ENCODE data around the gene SLC5A12. TPM values are rescaled to one million over a fixed set of nuclear protein-coding genes. Genes with fewer than 3 reads are reported as not detected.

SLC5A12 gene
- total and polyA plus RNA-seq, 2 of the 4 experiments (the other 2 are of a cell fraction): not detected

- WGBS, 2 experiments (ENCODE audit: extremely low coverage in 2 of 2, insufficient read length in 1 of 2): no CpG with 5 or more reads among the region's 3 CpGs
- no peaks in the 10 kb centered on the region for H3K9me1 ChIP-seq (ENCODE audit: insufficient read depth, low read length)
- no peak overlapping the region for H2BK20ac ChIP-seq (ENCODE audit: low read depth, low read length)
- H2AK9ac ChIP-seq (replicated peaks; ENCODE audit: low read depth, low read length, poor library complexity): no peak overlapping the region
- no peak overlapping the region for H2AK5ac ChIP-seq (ENCODE audit: low read depth, low read length)
- H2BK120ac ChIP-seq (ENCODE audit: low read depth, low read length): no peak overlapping the region
- H2AFZ ChIP-seq (replicated peaks; ENCODE audit: low read length, poor library complexity): no peak overlapping the region
- H4K5ac ChIP-seq (ENCODE audit: low read depth, low read length): no peak overlapping the region
- DNase-seq (no peak), ATAC-seq (ENCODE audit: low read depth) (no peak)
- BruUV-seq (replicated peaks): no TSS peak
- no peaks in the 10 kb centered on the region for H3K9me3 ChIP-seq (ENCODE audit: control insufficient read depth, insufficient read depth, low read length)
- dilution Hi-C loops (cut with HindIII; ENCODE audit: low sequenced_read_pairs, unreplicated experiment) (no loop called here), in situ Hi-C loops (cut with MboI; ENCODE audit: low sequenced_read_pairs) (no loop called here), intact Hi-C loops (cut with micrococcal nuclease) (no loop called here)
- H4K91ac ChIP-seq (ENCODE audit: insufficient read depth, low read depth, low read length): no peak overlapping the region
- no peak overlapping the region for H3K4ac ChIP-seq (ENCODE audit: low read depth, low read length)
- TF ChIP-seq SMC3 (IDR thresholded peaks at IDR 0.05; ENCODE audit: low read depth, low read length): no peak
- TF ChIP-seq RCOR1 (IDR thresholded peaks at IDR 0.05; ENCODE audit: insufficient replicate concordance, low read length): no peak
- TF ChIP-seq CHD1 (IDR thresholded peaks at IDR 0.05; ENCODE audit: low read depth, low read length): no peak
- no peak for TF ChIP-seq ELK1 (IDR thresholded peaks at IDR 0.05; ENCODE audit: borderline replicate concordance, low read depth, low read length)
- no peak for TF ChIP-seq RFX5 (IDR thresholded peaks at IDR 0.05; ENCODE audit: low read depth, low read length)
- TF ChIP-seq USF2 (IDR thresholded peaks at IDR 0.05; ENCODE audit: low read depth, low read length): no peak
- TF ChIP-seq MAZ (IDR thresholded peaks at IDR 0.05; ENCODE audit: borderline replicate concordance, low read depth, low read length): no peak
- no peak for TF ChIP-seq POLR2A (IDR thresholded peaks at IDR 0.05; ENCODE audit: low read depth, low read length)
- no peak for TF ChIP-seq MXI1 (IDR thresholded peaks at IDR 0.05; ENCODE audit: borderline replicate concordance, low read depth, low read length)
- TF ChIP-seq NFE2L2 (IDR thresholded peaks at IDR 0.05; ENCODE audit: low read depth, low read length): no peak
- no peak for TF ChIP-seq RAD21 (IDR thresholded peaks at IDR 0.05; ENCODE audit: low read length)
- no peak for TF ChIP-seq FOS (IDR thresholded peaks at IDR 0.05; ENCODE audit: low read depth, low read length)
- TF ChIP-seq BHLHE40 (IDR thresholded peaks at IDR 0.05; ENCODE audit: low read depth, low read length): no peak
- no peak for TF ChIP-seq CTCF (conservative IDR thresholded peaks at IDR 0.05; ENCODE audit: low read depth, low read length)
- no peak for TF ChIP-seq MAFK (IDR thresholded peaks at IDR 0.05; ENCODE audit: low read depth, low read length)
- TF ChIP-seq CEBPB (IDR thresholded peaks at IDR 0.05; ENCODE audit: low read depth, low read length): no peak
- no peaks in the 10 kb centered on the region for H3K27me3 ChIP-seq (ENCODE audit: control insufficient read depth, insufficient read depth, low read length)
- no peak overlapping the region for H3K23ac ChIP-seq (ENCODE audit: low read depth, low read length)
- H3K18ac ChIP-seq (ENCODE audit: low read depth, low read length): no peak overlapping the region
- no peak overlapping the region for H4K8ac ChIP-seq (ENCODE audit: low read depth in 2 of 2, low read length in 2 of 2)
- POLR2A ChIA-PET (ENCODE audit: unreplicated experiment): no interaction called here
- H3K56ac ChIP-seq (ENCODE audit: extremely low read depth, insufficient read depth, low read length): no peak overlapping the region
- H3K36me3 ChIP-seq (ENCODE audit: control insufficient read depth, insufficient read depth, low read length): no peaks in the 10 kb centered on the region
- H3K27ac ChIP-seq (ENCODE audit: insufficient read depth, low read length): no peak overlapping the region
- no peak overlapping the region for H3K9ac ChIP-seq (ENCODE audit: low read depth, low read length)
- H3K79me1 ChIP-seq (ENCODE audit: low read depth in 1 of 2, low read length in 2 of 2): no peaks in the 10 kb centered on the region
- no peak overlapping the region for H2BK15ac ChIP-seq (ENCODE audit: low read depth, low read length)
- no peak overlapping the region for H2BK5ac ChIP-seq (ENCODE audit: low read depth, low read length, poor library complexity, severe bottlenecking)
- no peak overlapping the region for H3K4me3 ChIP-seq (ENCODE audit: insufficient read depth, low read depth, low read length)
- no peak overlapping the region for H3K4me2 ChIP-seq (ENCODE audit: low read depth, low read length)
- H3K4me1 ChIP-seq (ENCODE audit: control insufficient read depth, insufficient read depth, low read length): no peaks in the 10 kb centered on the region
- no peak overlapping the region for H3K14ac ChIP-seq (replicated peaks; ENCODE audit: low read depth, low read length)
- no peaks in the 10 kb centered on the region for H4K20me1 ChIP-seq (ENCODE audit: insufficient read depth, low read length)
- CTCF ChIA-PET: no interaction called here
These were observed 25.5 kb downstream of the SLC5A12 start for GRCh38 chr11:26696330-26696729.

Measured in IMR-90 (cell line).